SK-N-SH (cell line): Measurements from ENCODE around the gene MARCHF3. TPM values are rescaled to one million over a fixed set of nuclear protein-coding genes. Genes with fewer than 3 reads are reported as not detected.

ENCODE experiments used
- CTCF ChIA-PET: fragments of 300-600, 350-600 bp; formaldehyde crosslinking; extraction: SDS; loops from one replicate; lab custom pipeline; 2021; lab: Yijun Ruan, JAX
- POLR2A ChIA-PET: fragments of 350-600 bp; sonication (Branson Sonifier 250); formaldehyde crosslinking; extraction: SDS; loops from one replicate; lab custom pipeline; 2020; ENCODE audit warnings: antibody characterized with exemption, inconsistent platforms; lab: Yijun Ruan, JAX
- DNase-seq: peaks from one replicate; pipeline ENCODE4 v3.0.0; 2012
- H2AFZ ChIP-seq: fragments of 200-600 bp; sonication (generic); 2 replicates; pipeline ENCODE4 v1.8.1; 2016; ENCODE audit warnings: antibody characterized with exemption, mild to moderate bottlenecking, low read depth
- H3F3A ChIP-seq: fragments of 200-600 bp; sonication (generic); replicated peaks from 2 replicates; pipeline ENCODE3; 2016; ENCODE audit warnings: antibody characterized with exemption, mild to moderate bottlenecking; ENCODE audit not compliant: insufficient read depth
- H3K27ac ChIP-seq, 2 experiments: fragments of 200-500 bp in 1 of 2; fragments of 200-600 bp in 1 of 2; sonication (Bioruptor generic) in 1 of 2; sonication (generic), shearing (Covaris generic) in 1 of 2; 2 replicates each; pipeline versions ENCODE4 v1.5.1 to v1.6.1; 2014 to 2016; ENCODE audit warnings: low read depth in 2 of 2, inconsistent platforms in 1 of 2, low read length in 1 of 2, mild to moderate bottlenecking in 1 of 2, mixed read lengths in 1 of 2
- H3K27me3 ChIP-seq: fragments of 200-600 bp; sonication (generic), shearing (Covaris generic); 2 replicates; pipeline ENCODE4 v1.6.1; 2016; ENCODE audit warnings: mixed run types; ENCODE audit not compliant: insufficient read depth
- H3K36me3 ChIP-seq, 2 experiments: fragments of 200-500 bp in 1 of 2; fragments of 200-600 bp in 1 of 2; sonication (Bioruptor generic) in 1 of 2; sonication (generic) in 1 of 2; replicated peaks in 1 of 2; 2 replicates each; pipeline versions ENCODE3 to v1.5.1; 2014 to 2016; ENCODE audit warnings: low read length in 1 of 2, mild to moderate bottlenecking in 1 of 2; ENCODE audit not compliant: insufficient read depth in 2 of 2, control insufficient read depth in 1 of 2
- H3K4me1 ChIP-seq, 2 experiments: fragments of 200-500 bp in 1 of 2; fragments of 200-600 bp in 1 of 2; sonication (Bioruptor generic) in 1 of 2; sonication (generic), shearing (Covaris generic) in 1 of 2; 2 replicates each; pipeline versions ENCODE4 v1.5.1 to v1.6.1; 2014 to 2016; ENCODE audit warnings: low read depth in 1 of 2, low read length in 1 of 2, mixed run types in 1 of 2; ENCODE audit not compliant: insufficient read depth in 2 of 2, control insufficient read depth in 1 of 2
- H3K4me2 ChIP-seq: fragments of 200-600 bp; sonication (generic), shearing (Covaris generic); 2 replicates; pipeline ENCODE4 v1.6.1; 2017; ENCODE audit warnings: mixed run types
- H3K4me3 ChIP-seq, 2 experiments: fragments of 200-500 bp in 1 of 2; fragments of 200-600 bp in 1 of 2; sonication (Bioruptor generic) in 1 of 2; sonication (generic), shearing (Covaris generic) in 1 of 2; 2 replicates each; pipeline versions ENCODE4 v1.5.1 to v1.8.1; 2014 to 2016; ENCODE audit warnings: low read depth in 2 of 2, inconsistent platforms in 1 of 2, low read length in 1 of 2, mild to moderate bottlenecking in 1 of 2, mixed read lengths in 1 of 2, moderate library complexity in 1 of 2
- H3K79me2 ChIP-seq: fragments of 200-600 bp; sonication (generic); 2 replicates; pipeline ENCODE4 v1.8.1; 2017; ENCODE audit warnings: mild to moderate bottlenecking; ENCODE audit not compliant: insufficient read depth
- H3K9ac ChIP-seq: fragments of 200-600 bp; sonication (generic); 2 replicates; pipeline ENCODE4 v1.6.1; 2017; ENCODE audit warnings: mixed run types
- H3K9me2 ChIP-seq: fragments of 200-600 bp; sonication (generic); 2 replicates; pipeline ENCODE4 v1.6.1; 2017; ENCODE audit warnings: mixed run types
- H3K9me3 ChIP-seq: fragments of 200-600 bp; sonication (generic); 2 replicates; pipeline ENCODE4 v1.6.1; 2017; ENCODE audit warnings: mixed run types, mild to moderate bottlenecking, moderate library complexity
- H4K20me1 ChIP-seq: fragments of 200-600 bp; sonication (generic); 2 replicates; pipeline ENCODE4 v1.6.1; 2017; ENCODE audit warnings: mild to moderate bottlenecking, mixed run types; ENCODE audit not compliant: insufficient read depth
- CTCF ChIP-seq: fragments of 200-600 bp; sonication (generic); IDR thresholded peaks from 2 replicates; pipeline ENCODE4 v1.6.1; 2017; ENCODE audit warnings: antibody characterized with exemption, mild to moderate bottlenecking, moderate library complexity
- EZH2phosphoT487 ChIP-seq: fragments of 200-600 bp; sonication (generic); IDR thresholded peaks from 2 replicates; pipeline ENCODE4 v1.6.1; 2017; ENCODE audit warnings: low read depth, mixed run types, mild to moderate bottlenecking, antibody characterized with exemption, moderate library complexity, borderline replicate concordance
- FOSL2 ChIP-seq: IDR thresholded peaks from 2 replicates; pipeline ENCODE4 v1.4.0; 2012; ENCODE audit warnings: low read depth, mild to moderate bottlenecking, moderate library complexity, borderline replicate concordance
- FOXJ3 ChIP-seq: sonication (generic); formaldehyde crosslinking; IDR thresholded peaks from 2 replicates; pipeline ENCODE4 v1.5.1; 2020; ENCODE audit warnings: mild to moderate bottlenecking, missing genetic modification reagents
- FOXM1 ChIP-seq: IDR thresholded peaks from 2 replicates; pipeline ENCODE4 v1.4.0; 2012; ENCODE audit warnings: low read depth, mild to moderate bottlenecking
- GATA2 ChIP-seq: sonication (generic); formaldehyde crosslinking; IDR thresholded peaks from 2 replicates; pipeline ENCODE4 v1.5.0; 2020; ENCODE audit warnings: mild to moderate bottlenecking, missing genetic modification reagents
- JUND ChIP-seq: IDR thresholded peaks from 2 replicates; pipeline ENCODE4 v1.4.0; 2012
- MAX ChIP-seq: IDR thresholded peaks from 2 replicates; pipeline ENCODE4 v1.4.0; 2012; ENCODE audit warnings: low read depth
- MEF2A ChIP-seq: IDR thresholded peaks from 2 replicates; pipeline ENCODE4 v1.4.0; 2012; ENCODE audit warnings: low read depth, borderline replicate concordance
- POLR2AphosphoS5 ChIP-seq: IDR thresholded peaks from 2 replicates; pipeline ENCODE4 v1.6.1; 2012; ENCODE audit warnings: low read depth, low read length
- RAD21 ChIP-seq: IDR thresholded peaks from 2 replicates; pipeline ENCODE4 v1.6.1; 2012; ENCODE audit warnings: mild to moderate bottlenecking, low read length
- RCOR1 ChIP-seq: fragments of 150-350 bp; IDR thresholded peaks from 2 replicates; pipeline ENCODE4 v1.6.1; 2017; ENCODE audit warnings: antibody characterized with exemption, low read length
- REST ChIP-seq: IDR thresholded peaks from 2 replicates; pipeline ENCODE4 v1.6.1; 2012; ENCODE audit warnings: mild to moderate bottlenecking, low read depth, low read length, moderate library complexity
- RFX5 ChIP-seq: IDR thresholded peaks from 2 replicates; pipeline ENCODE4 v1.6.1; 2012; ENCODE audit warnings: mild to moderate bottlenecking, improper control_type of control experiment, low read length
- RXRA ChIP-seq: IDR thresholded peaks from 2 replicates; pipeline ENCODE4 v1.4.0; 2012; ENCODE audit warnings: low read depth, mild to moderate bottlenecking, borderline replicate concordance
- SMC3 ChIP-seq: IDR thresholded peaks from 2 replicates; pipeline ENCODE4 v1.6.1; 2012; ENCODE audit warnings: low read depth, low read length, improper control_type of control experiment
- TCF12 ChIP-seq: IDR thresholded peaks from 2 replicates; pipeline ENCODE4 v1.4.0; 2012
- YY1 ChIP-seq: IDR thresholded peaks from 2 replicates; pipeline ENCODE4 v1.4.0; 2012; ENCODE audit warnings: low read depth, mild to moderate bottlenecking
- WGBS: methylation state at CpG from one replicate; pipeline ENCODE4 v1.1.6; 2017; ENCODE audit warnings: low lambda C conversion rate; 5-methylcytosine and 5-hydroxymethylcytosine counted together
- polyA plus RNA-seq, 3 experiments: library from polyadenylated mRNA; depleted of rRNA; stranded (reverse); fragments of >200 nt; gene quantifications; 2 replicates each; pipeline ENCODE4 v1.2.3, GENCODE V29; 2012

The MARCHF3 gene
- polyA plus RNA-seq, 1 of the 3 experiments (the other 2 are of a cell fraction): 21.5 TPM

- H3K27ac ChIP-seq: no peak overlapping the region
- H3K36me3 ChIP-seq: no peaks in the 10 kb centered on the region
- 81% methylated on average over 4 of the region's 4 CpGs for WGBS
- POLR2A ChIA-PET: no interaction called here
- H3F3A ChIP-seq: no peaks in the 10 kb centered on the region
- H3K4me2 ChIP-seq: no peak overlapping the region
- peaks cover 5% of the 10 kb centered on the region; the same call in 1 of the 2 replicates for H3K79me2 ChIP-seq
- H3K9me2 ChIP-seq: no peaks in the 10 kb centered on the region
- no peak overlapping the region for H3K9ac ChIP-seq
- peaks cover 0 to 14% of the 10 kb centered on the region in 2 experiments; a peak in 2 of 4 replicates for H3K4me1 ChIP-seq
- H4K20me1 ChIP-seq: no peaks in the 10 kb centered on the region
- H2AFZ ChIP-seq: no peak overlapping the region
- CTCF ChIA-PET: no interaction called here
- no peak overlapping the region for H3K4me3 ChIP-seq
- no peaks in the 10 kb centered on the region for H3K9me3 ChIP-seq
- H3K27me3 ChIP-seq: no peaks in the 10 kb centered on the region
- TF ChIP-seq RAD21 (no peak), MAX (no peak), RCOR1 (no peak), MEF2A (no peak), CTCF (no peak), FOXM1 (no peak), RXRA (no peak), SMC3 (no peak), JUND (no peak), YY1 (no peak), RFX5 (no peak), FOSL2 (no peak), TCF12 (no peak), POLR2AphosphoS5 (no peak), EZH2phosphoT487 (no peak), FOXJ3 (CRISPR knock-in tag) (no peak), GATA2 (no peak), REST (no peak)
- DNase-seq: no peak
Measured at GRCh38 chr5:126978258-126978657, 52.1 kb downstream of the MARCHF3 start.
